Stimulated activated CD4-positive, alpha-beta T cell treated with anti-CD3 and anti-CD28 coated beads, Interleukin-4, amount 100 ng/mL, for 24 hours (primary cell): ENCODE data around the gene SLC66A1.
A peak's percentile ranks its signal among the peaks of the same experiment; 100 is the strongest.

Source experiments
- DNase-seq: peaks from one replicate; pipeline ENCODE4 v3.0.0-alpha.2; 2020

Gene SLC66A1

DNA sequence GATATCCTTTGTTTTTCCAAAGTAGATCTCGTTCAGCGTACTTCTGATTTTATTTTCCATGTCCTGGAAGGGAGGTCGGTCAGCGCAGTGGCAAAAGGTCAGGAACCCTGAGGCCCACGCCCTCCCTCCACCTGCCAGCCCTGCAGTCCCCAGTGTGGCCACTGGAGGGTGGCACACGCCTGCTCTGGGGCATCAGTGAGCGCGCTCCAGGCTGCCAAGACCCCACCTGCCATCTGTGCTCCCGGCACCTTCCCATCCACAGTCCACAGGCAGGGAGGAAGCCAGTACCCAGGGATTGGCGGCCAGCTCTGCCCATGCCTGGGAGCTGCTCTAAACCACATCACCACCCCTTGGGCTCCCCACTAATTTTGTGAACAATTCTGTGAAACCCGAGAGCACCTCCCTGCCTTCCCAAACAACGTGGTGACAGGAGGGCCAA, 32.3 kb downstream of the SLC66A1 start:
- DNase-seq = peak; percentile 47

- no peak for DNase-seq
Measured at GRCh38 chr1:19344831-19345230, 32.7 kb downstream of the SLC66A1 start.

DNA sequence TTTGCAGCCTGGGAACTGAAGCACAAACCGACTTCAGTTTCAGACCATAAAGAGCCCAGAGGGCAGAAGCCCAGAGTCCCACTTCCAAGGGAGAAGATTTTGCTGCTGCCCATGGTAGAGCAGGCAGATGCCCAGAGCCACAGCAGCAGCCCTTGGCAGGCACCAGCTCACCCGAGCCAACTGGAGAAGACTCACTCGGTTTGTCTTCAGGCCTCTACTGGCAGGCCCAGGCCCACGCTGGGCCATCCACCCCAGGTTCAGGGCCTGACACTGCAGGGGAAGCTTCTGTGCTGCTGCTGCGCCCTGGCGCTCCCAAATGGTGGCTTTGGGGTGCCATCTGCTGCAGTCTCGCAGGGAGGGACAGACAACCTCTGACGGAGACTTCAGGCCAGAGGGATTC, 33.3 kb downstream of the SLC66A1 start:
- DNase-seq = no peak

- DNase-seq = no peak
Measured at GRCh38 chr1:19346026-19346425, 33.9 kb downstream of the SLC66A1 start.

DNA sequence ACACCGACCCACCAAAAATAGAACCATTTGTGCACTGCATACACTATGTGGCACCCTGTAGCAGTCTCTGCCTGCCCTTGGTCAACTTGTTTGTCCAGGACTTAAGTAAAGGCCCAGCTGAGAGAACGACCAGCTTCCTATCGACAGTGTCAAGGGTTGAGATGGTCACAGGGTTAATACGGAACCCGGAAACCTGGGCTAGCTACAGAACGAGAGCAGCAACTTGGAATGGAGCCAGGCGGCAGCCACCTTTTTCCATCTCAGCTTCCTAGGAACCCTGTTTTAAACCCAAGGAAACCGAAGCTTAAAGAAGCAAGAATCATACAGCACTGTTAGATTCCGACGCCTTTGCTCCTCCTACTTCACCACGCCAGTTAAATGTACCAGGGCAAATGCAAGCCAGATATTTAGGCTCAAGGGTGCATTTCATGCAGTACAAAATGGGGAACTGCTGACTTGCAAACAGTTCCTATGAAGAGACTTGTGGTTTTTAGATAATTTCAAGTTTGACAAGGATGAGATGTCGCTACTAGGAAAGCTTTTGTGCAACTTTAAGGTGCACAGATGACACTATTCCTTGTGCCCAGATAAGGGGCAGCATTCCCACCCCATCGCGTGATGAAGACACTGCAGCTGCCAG, 35.5 kb downstream of the SLC66A1 start:
- no peak for DNase-seq

GRCh38 chr1:19348441-19349198, 36.5 kb downstream of the SLC66A1 start:
- DNase-seq = no peak

DNA sequence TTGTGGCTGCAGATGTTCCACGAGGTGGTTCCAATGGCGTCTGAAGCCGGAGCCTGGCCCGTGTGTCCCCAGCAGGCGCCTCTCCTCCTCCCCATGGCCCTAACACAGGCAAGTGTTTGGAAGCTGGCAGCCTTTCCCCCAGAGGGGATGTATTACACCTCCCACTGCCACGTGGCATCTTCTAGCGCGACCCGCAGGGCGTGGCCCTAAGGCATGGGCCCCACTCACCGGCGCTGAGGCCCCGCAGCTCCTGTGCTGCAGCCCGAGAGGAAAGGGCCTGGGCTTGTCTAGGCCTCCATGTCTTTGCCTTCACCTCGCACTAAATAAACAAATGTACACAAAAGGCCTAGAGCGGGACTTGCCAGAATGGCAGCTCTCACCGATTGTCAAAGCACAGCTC, 37.9 kb downstream of the SLC66A1 start:
- DNase-seq = no peak

DNA sequence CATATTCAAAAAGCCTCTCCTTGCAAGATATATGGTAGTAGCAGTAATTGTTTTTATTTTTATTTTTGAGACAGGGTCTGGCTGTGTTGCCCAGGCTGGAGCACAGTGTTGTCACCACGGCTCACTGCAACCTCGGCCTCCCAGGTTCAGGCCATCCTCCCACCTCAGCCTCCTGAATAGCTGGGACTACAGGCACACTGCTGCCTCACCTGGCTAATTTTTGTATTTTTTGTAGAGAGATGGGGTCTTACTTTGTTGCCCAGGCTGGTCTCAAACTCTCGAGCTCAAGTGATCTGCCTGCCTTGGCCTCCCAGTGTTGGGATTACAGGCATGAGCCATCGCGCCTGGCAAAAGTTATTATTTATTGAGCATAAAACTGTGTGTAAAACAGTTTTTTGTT, 38.4 kb downstream of the SLC66A1 start:
- DNase-seq = no peak

DNA sequence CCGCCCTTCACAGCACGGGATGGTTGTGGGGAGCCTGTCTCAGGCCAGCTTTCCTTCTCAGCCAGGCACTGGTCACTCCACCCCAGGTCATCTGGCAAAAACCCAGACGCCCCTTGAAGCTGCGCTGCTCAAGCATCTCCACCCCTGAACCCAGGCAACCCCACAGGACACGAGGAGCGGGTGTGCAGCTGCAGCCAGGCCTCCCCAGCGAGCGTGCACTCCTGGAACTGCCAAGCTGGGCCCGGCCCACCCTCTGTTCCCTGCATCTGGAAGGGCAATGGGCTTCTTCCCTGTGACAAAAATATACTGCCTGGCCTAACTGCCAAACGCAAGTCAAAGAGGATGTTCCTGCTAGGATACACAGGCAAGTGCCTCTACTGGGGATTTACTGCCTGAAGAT, 39.7 kb downstream of the SLC66A1 start:
- no peak for DNase-seq

GRCh38 chr1:19352839-19353238, 40.7 kb downstream of the SLC66A1 start:
- no peak for DNase-seq

- DNase-seq = no peak
Measured at GRCh38 chr1:19353596-19353995, 41.5 kb downstream of the SLC66A1 start.

GRCh38 chr1:19354531-19354981, 42.4 kb downstream of the SLC66A1 start:
- DNase-seq = no peak

DNA sequence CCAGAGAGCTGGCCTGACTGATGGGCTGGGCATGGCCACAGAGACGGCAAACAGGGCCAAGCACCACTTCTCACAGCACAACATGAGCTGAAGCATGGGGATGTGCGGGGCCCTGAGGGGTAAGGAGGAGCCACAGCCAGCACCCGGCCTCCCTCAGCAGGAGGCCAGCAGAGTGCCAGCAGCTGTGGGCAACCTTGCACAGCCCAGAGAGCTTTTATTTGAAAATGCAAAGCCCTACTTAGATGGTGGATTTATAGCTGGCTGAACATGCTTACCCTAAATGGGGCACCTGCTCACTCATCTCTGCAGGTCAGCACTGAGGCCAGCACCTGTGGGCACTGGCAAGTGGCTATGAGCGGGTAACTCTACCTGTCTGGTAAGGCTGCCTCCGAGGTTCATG, 44.1 kb downstream of the SLC66A1 start:
- no peak for DNase-seq

DNA sequence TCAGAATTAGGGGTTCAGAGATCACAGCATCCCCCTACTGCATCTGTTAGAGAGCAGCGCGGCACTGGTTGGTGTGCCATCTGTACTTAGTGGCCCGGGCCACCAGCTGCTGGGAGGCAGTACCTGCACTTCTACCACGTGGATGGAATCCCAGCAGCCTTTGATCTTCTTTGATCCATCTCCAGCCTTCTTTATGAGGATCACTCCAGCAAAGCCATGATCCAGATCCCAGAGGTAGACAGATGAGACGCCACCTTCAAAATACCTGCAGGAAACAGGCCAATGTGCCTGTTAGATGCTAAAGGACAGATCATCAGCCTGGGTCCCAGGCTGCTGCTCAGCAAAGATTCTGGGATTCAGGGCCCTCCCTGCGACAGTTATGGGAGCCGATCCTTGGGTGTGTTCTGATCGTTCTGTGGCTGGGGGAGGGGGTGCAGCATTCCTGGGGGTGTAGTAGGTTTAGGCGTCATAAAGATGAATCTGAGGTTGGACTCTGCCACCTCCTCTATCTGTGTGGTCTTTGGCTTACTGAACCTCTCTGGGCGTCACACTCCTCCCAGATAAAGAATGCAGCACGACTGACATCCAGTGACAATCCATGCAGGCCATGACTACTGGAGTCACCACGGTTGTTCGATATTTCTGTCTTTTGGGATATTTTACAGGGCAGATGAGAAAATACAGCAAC, 45.3 kb downstream of the SLC66A1 start:
- DNase-seq = no peak

GRCh38 chr1:19358710-19359109, 46.6 kb downstream of the SLC66A1 start:
- no peak for DNase-seq

GRCh38 chr1:19359357-19359756, 47.2 kb downstream of the SLC66A1 start:
- no peak for DNase-seq

DNA sequence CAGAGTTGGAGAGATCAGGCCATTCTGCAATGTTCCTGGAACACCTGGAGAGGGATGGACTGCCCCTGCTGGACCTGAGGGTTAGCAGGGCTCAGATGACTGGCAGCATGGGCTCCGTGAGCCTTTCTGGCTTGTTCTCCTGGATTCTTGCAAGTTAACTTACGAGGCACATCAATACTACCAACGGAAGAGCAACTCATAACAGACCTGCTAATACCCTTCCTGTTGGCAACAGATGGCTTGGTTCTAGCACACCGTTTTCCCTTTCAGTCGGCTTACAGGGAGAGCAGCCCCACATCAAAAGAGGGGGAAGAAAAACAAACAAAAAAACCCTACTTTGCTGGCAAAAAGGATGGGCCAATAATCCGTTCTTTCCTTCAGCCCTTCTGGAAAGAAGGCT, 47.9 kb downstream of the SLC66A1 start:
- DNase-seq = no peak

DNA sequence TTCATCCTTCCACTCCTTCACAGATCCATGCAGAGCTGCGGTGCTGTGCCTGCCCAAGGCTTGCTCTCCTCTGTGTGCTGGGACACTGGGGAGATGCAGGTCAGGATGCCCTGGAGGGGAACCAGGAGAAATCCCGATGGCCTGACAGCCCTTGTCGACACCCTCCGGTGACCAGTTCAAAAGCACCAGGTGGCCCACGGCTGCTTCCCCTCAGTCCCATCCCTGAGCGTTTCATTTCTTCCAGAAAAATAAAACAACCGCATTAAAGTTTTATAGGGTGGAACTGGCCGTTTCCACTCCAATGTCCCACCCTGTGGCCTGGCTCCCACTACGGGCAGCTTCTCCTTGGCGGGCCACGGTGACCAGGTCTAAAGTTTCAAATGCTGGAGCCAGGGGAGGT, 48.3 kb downstream of the SLC66A1 start:
- DNase-seq = no peak

GRCh38 chr1:19360843-19361610, 48.9 kb downstream of the SLC66A1 start:
- no peak for DNase-seq

DNA sequence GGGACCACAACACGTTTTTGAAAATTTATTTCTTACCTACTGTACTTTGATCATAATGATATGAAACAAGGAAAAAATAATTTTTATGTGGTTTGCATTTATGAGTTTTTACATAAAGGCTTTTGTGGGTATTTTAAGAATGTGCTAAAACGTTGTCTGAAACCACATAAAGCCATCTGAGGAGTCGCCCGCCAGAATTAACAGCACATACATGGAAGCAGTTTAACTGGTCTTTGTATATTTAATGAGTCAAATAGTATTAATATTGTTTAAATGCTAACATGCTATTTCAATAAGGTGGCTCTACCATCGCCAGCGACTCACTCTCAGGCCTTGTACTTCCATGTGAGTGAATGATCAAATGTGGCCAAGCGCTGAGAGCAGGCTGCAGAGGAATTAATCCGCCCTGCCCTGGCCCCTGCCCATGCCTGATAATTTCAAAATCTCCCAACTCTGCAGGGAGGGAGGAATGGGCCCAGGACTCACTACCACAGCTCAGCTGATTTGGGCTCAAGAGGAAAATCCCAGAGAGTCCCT, 49.6 kb downstream of the SLC66A1 start:
- DNase-seq = no peak

GRCh38 chr1:19363536-19364152, 51.5 kb downstream of the SLC66A1 start:
- no peak for DNase-seq

DNA sequence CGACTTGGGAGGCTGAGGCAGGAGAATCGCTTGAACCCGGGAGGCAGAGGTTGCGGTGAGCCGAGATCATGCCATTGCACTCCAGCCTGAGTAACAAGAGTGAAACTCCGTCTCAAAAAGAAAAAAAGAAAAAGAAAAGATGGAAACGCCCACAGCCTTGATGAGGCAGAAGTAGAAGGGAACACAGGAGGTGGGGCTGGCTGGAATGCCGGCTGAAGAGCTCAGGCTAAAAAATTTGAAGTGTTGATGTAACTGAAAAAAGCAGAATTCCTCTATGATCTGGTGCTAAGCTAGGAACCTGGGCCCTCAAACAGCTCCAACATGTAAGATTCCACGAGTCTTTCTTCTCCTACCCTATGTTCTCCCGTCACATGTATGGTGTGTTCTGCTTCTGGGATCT, 53.6 kb downstream of the SLC66A1 start:
- DNase-seq = no peak
